HG03175 (cell line): ENCODE data around the gene GNL3.
"Not testable (repeated sequence)": the region's sequence is repeated elsewhere in the genome, so short reads cannot be mapped to it uniquely, and the experiment has no call there.

Experiments used
- ATAC-seq: cut with Tn5 transposase; IDR thresholded peaks from one replicate; pipeline ENCODE4 v1.9.1; 2021; ENCODE audit warnings: mild to moderate bottlenecking, moderate library complexity; ENCODE audit not compliant: unreplicated experiment

The GNL3 gene, protein sequence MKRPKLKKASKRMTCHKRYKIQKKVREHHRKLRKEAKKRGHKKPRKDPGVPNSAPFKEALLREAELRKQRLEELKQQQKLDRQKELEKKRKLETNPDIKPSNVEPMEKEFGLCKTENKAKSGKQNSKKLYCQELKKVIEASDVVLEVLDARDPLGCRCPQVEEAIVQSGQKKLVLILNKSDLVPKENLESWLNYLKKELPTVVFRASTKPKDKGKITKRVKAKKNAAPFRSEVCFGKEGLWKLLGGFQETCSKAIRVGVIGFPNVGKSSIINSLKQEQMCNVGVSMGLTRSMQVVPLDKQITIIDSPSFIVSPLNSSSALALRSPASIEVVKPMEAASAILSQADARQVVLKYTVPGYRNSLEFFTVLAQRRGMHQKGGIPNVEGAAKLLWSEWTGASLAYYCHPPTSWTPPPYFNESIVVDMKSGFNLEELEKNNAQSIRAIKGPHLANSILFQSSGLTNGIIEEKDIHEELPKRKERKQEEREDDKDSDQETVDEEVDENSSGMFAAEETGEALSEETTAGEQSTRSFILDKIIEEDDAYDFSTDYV

DNA sequence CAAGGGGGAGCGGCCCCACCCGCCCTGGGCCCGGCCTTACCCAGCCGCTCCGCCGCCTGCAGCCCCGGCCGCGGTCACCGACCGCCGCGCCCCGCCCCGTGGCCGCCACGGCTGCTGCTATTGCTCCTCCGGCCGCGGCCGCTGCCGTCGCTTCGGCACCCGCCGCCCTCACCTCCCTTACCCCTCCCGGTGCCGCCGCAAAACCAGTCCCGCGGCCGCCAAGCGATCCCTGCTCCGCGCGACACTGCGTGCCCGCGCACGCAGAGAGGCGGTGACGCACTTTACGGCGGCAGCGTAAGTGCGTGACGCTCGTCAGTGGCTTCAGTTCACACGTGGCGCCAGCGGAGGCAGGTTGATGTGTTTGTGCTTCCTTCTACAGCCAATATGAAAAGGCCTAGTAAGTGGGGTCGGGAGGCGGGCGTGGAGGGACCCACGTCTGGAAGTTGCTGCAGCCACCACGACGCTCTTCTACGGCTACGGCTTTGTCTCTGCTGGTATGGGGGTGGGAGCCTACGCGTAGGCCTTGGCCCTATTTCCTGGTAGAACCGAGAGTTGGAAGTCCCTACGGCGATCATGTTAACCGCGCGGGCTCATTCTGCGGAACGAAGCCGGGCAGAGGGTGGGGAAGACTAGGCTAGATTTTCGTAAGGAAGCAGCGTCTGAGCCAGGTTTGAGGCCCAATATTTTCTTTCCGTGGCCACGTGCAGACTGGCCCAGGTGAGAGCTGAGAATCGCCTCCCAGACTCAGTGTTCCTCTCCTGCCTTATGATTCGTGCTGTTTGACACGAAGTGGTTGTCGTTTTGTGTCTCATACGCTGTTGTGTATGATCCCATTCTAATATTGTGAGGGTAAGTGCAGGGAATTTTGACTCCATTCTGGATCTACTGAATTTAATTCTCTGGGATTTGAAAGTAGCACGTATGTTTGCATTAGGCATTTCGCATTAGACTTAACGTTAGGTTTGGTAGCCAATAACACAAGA is at the start of gene GNL3, which contains the start of gene PBRM1:
Gene GNL3, plus strand, starts transcription at position 324 of the 983 bp plus-strand sequence. Its CDS starts 61 bp downstream, at position 385.
Gene PBRM1, minus strand, starts transcription at position 205 of the 983 bp plus-strand sequence.
- peak; percentile 79 for ATAC-seq

DNA sequence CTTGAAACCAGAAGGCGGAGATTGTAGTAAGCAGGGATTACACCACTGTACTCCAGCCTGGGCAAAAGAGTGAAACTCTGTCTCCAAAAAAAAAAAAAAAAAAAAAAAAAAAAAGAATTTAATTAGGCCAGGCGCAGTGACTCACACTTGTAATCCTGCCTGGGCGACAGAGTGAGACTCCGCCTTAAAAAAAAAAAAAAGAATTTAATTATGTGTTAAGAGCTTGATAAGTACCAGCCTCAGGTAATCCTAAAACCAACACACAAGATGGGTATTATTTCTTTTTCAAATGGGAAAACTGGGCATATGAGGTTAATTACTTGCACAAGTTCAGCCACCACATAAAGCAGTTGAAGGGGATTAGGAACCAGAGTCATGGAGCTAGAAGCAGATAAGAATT is 49.2 kb upstream of the GNL3 start:
- no peak for ATAC-seq

DNA sequence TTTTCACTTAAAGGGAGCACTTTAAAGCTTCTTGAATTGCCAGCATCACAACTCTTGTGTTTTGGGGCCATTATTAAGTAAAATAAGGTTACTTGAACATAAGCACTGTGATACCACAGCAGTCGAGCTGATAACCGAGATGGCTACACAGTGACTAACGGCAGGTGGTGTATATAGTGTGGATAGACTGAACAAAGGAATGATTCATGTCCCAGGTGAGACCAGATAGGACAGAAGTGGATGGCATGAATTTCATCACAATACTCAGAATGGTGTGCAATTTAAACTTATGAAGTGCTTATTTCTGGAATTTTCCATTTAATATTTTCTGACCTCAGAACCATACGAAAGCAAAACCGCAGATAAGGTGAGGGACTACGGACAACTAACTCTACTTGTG is 40.3 kb upstream of the GNL3 start:
- no peak for ATAC-seq

DNA sequence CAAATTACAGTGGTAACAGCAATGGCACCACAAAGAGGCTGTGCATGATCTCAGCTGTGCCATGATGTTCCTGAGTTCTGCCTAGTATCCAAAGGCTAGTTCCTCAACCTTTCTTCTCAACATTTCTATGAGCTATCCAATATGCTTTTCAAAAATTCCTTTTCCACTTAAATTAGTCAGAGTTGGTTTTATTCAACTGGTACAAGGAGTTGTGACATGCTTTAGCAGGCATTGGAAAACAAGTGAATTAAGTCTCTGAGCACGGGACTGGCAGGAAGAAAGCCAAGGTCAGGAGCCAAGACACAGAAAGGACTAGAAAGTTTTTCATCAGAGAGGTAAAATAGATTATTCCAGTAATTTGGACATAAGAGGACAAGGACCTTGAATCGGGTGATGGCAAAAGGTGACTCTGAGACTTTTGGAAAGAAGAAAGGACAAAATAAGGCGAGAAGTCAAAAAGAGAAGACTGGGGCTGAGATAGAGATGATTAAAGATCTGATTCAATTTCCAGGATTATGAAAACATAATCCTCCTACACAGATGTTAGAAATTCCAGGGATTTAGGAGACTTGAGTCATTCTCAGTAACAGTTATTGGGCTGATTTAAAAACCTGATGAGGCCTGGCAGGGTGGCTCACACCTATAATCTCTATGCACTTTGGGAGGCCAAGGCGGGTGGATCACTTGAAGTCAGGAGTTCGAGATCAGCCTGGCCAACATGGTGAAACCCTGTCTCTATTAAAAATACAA is 36.2 kb upstream of the GNL3 start:
- ATAC-seq: no peak

DNA sequence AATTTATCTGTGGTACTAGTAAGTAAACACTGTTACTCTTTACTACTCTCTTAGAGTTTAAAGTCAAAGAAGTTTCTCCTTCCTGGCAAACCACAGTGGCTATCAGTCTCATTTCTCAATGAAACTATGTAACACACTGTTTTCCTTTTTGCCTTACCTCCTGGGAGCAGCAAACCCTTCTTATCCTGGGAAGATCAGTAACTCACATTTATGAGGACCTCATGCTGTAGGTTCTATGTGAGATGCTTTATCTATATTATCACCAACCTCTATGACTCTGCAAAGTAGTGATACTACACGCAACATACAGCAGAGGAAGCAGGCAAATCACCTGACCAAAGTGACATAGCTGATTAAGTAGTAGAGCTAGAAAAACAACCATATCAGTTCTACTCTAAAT is 35.4 kb upstream of the GNL3 start:
- ATAC-seq: no peak

DNA sequence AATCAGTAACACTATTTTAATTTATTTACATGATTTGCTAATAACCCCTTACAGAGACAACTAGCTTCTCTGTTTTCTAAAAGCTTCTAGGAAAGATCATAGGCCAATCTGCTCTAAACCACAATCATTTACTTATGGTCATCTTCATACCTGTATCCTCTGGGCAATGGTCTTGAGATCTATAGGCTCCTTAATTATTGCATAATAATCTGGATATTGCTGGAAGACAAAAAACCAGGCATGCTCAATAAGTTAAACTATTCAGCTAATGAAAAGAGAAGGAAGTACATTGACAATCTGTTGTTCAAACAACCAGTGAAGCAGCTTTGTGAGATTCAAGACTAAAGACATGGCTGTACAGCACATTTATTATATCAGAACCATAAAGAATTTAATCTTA is 34.2 kb upstream of the GNL3 start:
- no peak for ATAC-seq

DNA sequence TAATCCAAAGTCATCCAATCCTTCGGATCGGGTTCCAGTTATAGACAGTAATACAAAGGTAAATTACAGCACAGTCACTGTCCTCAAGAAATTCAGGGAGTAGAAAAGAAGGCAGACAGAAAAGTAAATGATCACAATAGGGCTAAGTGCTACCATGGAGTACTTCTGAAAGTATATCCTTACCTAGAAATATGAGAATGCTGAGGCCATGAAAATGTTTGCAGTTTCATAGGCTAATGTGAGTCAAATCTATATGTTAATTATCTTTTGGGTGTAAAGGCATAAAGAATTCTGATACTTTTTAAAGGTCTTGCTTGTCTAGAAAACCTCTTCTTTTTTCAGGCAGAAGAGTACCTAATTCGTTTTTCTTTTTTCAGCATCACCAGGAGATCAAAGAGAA is 29.9 kb upstream of the GNL3 start:
- ATAC-seq: no peak

DNA sequence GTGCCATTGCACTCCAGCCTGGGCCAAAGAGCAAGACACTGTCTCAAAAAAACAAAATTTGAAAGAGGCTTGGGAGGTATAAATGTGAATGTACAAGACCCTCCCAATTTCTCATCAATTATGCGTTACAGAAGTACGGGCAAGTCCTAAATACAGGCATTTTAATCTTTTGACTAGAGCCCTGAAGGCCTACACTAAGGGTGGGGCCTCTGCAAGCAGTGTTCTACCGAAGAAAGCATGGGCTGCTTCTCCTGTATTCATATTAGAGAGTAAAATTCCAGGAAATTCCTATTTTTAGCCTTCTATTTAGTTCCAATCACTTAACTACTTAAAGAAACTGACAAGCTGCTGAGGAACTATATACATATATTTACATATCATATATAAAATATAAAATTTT is 25.8 kb upstream of the GNL3 start:
- ATAC-seq: no peak

DNA sequence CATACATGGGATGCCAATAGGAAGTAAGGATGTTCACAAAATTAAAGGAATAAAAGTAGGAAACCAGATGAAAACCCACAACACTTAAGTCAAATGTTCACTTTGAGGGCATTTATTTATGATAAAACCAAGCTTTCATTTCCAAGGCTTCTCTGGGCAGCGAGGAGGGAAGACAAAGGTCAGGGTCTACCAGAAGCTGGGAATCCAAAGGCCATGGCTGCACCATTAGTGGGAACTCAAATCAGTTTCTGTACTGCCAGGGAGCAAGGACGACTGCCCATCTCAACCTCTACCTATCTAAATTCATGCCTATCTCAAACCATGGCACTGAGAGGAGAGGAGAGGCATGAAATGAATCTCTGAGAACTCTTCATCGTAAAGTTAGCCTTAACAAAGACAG is 22.7 kb upstream of the GNL3 start:
- no peak for ATAC-seq

DNA sequence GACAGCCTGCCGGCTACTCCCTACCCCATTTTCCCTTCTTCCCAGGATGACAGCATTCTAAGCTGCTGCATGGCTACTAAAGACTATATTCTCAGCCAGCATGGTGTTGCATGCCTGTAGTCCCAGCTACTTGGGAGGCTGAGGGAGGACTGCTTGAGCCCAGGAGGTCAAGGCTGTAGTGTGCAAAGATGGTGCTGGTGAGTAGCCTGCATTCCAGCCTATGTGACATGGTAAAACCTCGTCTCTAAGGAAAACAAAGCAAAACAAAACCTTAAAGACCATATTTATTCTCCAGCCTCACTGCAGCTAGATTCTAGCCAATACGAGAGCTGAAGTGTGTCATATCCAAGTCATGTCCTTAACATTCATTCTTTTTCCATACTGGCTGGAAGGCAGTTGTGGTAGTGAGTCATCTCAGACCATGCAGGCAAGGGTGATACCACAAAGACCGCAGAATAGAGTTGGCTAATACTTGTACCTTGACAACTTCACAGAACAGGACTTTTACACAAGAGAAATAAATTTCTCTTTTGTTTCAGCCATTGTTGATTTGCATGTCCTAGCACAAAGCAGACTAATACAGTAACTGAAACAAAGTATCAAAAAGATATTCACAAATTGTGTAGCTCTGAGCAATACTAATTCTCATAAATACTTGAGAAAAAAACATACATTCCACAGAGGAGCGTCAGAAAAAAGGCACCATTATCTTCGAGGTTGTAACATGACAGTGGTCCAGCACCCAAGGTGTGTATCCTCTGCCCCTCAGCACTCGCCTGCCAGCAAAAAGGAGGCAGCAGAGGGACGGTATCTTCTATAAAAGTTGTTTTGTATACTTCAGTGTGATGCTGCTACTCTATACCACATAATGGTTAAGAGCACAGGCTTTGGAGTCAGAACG is 15.0 kb upstream of the GNL3 start:
- ATAC-seq: peak; percentile 79

DNA sequence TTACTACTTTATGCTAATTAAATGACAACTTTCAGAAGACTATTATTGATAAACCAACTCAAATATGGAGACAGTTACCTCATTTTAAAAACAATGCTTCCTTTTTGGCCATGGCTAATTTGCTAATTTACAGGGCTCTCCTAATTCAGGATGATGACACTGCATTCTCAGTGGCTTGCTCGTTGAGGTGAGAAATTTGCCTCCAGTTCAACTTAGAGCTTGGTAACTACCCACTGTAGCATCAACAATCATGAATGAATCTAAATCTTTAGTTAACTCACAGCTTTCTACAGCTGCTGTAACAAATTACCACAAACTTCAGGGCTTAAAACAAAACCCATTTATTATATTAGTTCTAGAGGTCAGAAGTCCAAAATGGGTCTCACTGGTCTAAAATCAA is 14.2 kb upstream of the GNL3 start:
- ATAC-seq: no peak

DNA sequence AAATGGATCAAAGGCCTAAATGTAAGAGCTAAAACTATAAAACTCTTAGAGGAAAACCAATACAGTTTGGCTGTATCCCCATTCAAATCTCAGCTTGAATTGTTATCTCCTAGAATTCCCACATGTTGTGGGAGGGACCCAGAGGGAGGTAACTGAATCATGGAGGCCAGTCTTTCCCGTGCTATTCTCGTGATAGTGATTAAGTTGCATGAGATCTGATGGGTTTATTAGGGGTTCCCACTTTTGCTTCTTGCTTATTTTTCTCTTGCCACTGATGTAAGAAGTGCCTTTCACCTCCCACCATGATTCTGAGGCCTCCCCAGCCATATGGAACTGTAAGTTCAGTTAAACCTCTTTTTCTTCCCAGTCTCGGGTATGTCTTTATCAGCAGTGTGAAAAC is 9.6 kb upstream of the GNL3 start:
- not testable (repeated sequence) for ATAC-seq

DNA sequence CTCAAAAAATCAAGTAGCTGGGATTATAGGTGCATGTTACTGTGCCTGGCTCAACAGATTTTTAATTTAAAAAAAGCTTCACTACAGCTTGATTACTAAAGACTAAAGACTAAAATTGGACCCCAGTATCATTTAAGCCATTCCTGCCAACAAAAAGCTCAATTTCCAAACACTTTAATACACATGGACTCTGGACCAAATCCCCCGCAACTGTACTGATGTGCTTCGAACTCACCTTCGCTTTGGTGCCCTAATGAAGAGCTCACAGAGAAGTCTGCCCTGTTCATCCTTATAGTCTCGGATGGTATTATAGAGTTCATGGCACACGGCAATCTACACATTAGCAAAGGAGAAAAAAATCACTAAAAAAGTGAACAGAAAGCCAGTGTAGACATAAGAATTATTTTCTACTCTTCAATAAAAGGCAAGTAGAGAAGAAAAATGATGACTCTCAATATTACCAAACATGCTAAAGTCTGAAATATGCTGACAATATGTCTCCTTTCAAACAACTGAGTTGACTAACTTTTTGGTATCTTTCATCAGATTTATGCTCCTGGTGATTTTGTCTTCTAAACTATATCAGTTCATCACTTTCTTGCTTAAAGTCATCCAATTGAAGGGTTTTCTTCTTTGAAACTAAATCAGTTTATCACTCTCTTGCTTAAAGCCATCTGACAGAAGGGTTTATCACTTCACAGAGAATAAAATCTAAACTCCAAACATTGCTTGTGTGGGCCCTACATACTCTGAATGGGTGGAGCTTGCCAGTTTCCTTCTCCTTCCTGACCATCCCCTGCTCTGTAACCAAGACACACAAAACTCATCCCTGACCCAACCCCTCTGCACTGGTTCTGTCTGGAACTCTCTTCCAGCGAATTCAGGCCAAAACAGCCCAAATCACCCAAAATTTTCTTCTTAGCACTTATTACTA is 7.3 kb upstream of the GNL3 start:
- no peak for ATAC-seq

DNA sequence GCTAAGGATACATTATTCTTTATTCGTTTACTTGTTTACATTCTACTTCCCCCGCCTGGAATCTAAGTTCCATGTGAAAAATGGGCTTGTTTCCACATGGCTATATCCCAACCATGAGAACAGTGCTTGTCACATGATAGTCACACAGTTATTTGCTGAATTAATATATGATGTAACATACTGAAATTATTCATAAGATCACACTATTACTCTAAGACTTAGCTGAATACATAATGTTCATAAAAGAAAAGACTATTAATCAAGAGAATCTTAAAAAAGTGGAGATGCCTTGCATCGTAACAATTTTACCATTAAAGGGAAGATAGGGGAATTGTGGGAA is 6.7 kb upstream of the GNL3 start:
- no peak for ATAC-seq

DNA sequence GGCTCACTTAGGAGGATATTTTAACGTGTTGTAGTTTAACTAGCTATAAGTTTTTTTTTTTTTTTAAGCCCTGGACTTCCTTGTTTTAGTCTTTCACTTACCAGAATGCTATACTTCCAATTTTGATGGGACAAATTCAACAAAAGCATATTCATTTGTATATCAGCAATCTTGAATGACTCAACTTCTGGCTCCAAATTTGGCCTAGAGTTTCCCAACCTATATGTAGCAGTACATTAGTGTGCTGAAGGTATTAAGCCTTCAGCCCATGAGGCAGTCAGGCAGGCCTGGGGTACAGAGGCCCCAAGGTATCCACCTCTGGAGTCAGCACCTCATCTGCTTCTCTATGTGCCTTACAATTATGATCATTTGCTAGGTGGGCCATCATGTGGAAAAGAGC is 6.0 kb upstream of the GNL3 start:
- ATAC-seq: no peak

DNA sequence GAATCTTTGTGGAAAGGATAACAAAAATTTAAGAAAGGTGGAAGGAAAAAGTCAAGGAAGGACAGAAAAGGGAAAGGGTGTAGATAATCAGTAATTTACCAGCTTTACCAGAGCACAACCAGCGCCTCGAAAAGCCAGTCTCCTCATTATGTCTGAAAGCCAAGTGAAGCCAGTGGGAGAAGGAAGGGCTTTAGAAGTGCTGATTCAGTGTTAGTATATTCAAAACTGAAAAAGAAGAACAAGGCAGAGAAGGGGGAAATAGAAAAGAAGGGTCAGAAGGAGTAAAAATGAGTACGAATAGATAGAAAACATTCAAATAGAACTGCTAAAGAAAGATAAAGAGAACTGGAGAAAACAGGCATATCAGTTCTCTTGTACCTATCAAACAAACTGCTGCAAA is 4.2 kb upstream of the GNL3 start:
- no peak for ATAC-seq

DNA sequence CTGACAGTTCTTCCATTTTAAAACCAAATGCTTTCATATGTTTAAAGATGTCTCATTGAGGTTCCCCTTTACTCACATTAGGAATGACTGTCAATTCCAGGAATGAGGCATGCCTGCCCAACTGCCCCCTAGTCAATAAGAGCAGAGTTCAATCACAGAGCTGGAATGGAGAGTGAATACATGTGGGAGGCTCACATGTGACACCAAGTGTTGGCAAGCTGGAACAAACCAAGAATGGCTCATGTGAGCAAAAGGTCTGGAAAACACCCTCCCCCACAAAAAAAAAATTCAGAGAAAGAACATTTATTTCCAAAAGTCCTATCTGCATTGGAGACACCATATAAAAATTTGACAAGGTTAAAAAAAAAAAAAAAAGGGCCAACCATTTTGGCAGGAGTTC is 3.8 kb upstream of the GNL3 start:
- no peak for ATAC-seq

DNA sequence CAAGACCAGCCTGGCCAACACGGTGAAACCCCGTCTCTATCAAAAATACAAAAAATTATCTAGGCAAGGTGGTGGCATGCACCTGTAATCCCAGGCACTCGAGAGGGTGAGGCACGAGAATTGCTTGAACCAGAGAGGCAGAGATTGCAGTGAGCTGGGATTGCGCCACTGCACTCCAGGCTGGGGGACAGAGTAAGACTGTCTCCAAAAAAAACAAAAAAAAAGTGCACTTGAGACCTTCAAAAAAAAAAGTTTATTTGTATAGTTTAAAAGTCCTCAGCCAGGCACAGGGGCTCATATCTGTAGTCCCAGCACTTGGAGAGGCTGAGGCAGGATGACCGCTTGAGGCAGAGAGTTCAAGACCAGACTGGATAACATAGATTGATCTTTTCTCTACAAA is 2.2 kb upstream of the GNL3 start:
- no peak for ATAC-seq

DNA sequence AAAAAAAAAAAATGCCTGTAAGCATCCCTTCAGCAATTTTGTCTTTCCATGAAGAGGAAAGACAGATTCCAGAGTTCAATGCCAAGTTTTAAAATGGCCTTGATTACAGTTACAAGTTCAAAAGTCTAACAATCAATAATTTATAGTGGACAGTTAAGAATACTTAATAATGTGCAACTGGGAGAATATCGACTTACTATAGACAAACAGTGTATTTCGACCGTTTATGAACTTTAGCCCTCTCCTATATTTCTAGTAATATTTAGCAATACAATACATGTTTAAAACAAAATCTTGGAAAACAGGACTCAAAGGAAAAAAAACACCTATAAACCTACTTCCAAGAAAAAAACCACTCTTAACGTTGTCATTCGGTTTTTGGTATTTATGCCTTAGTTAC is 1.6 kb upstream of the GNL3 start:
- ATAC-seq: no peak
